ENCODE data around the gene TGM1.
"Not testable (repeated sequence)": the region's sequence is repeated elsewhere in the genome, so short reads cannot be mapped to it uniquely, and the experiment has no call there.

TGM1 gene

GRCh38 chr14:24232121-24232644 lies 30.8 kb downstream of the TGM1 start, which contains the start of gene NEDD8:
Gene NEDD8, minus strand, starts transcription at chr14:24232367. Its CDS starts 100 bp downstream, at chr14:24232267.
- peak; percentile 44 to 73 for DNase-seq

- no peak for DNase-seq
Observed at GRCh38 chr14:24231263-24232120, 31.5 kb downstream of the TGM1 start.

GRCh38 chr14:24228902-24229301 lies 34.1 kb downstream of the TGM1 start:
- no peak for DNase-seq

- no peak for DNase-seq
Observed at GRCh38 chr14:24226473-24226872, 36.5 kb downstream of the TGM1 start.

- no peak for DNase-seq
Observed at GRCh38 chr14:24224618-24225071, 38.3 kb downstream of the TGM1 start.

GRCh38 chr14:24222987-24223386 lies 40.0 kb downstream of the TGM1 start:
- not testable (repeated sequence) for DNase-seq

- no peak for DNase-seq
Observed at GRCh38 chr14:24219521-24219920, 43.5 kb downstream of the TGM1 start.

- no peak for DNase-seq
Observed at GRCh38 chr14:24219080-24219479, 43.9 kb downstream of the TGM1 start.

- DNase-seq, result not testable (repeated sequence)
Observed at GRCh38 chr14:24216876-24217275, 46.1 kb downstream of the TGM1 start.

GRCh38 chr14:24216345-24216699 lies 46.7 kb downstream of the TGM1 start:
- no peak for DNase-seq

- peak; percentile 30 to 78 for DNase-seq
Observed at GRCh38 chr14:24215495-24216344, 47.3 kb downstream of the TGM1 start, which contains the start of gene MDP1. Gene MDP1, minus strand, starts transcription at chr14:24216066. Its CDS starts 111 bp downstream, at chr14:24215955.

GRCh38 chr14:24213866-24214662 lies 48.9 kb downstream of the TGM1 start:
- no peak for DNase-seq

- DNase-seq, result peak; percentile 43 to 65
Observed at GRCh38 chr14:24212924-24213865, 49.8 kb downstream of the TGM1 start, which contains the start of gene CHMP4A. Gene CHMP4A, minus strand, starts transcription at chr14:24213488. Its CDS starts 49 bp downstream, at chr14:24213439.

- DNase-seq, result no peak
Observed at GRCh38 chr14:24211311-24211710, 51.7 kb downstream of the TGM1 start.

- no peak for DNase-seq
Observed at GRCh38 chr14:24207625-24208024, 55.4 kb downstream of the TGM1 start.

GRCh38 chr14:24207104-24207551 lies 55.8 kb downstream of the TGM1 start:
- no peak for DNase-seq

- DNase-seq, result no peak
Observed at GRCh38 chr14:24206260-24207103, 56.5 kb downstream of the TGM1 start.

GRCh38 chr14:24204163-24205146 lies 58.5 kb downstream of the TGM1 start:
- no peak for DNase-seq
